Daoy (cell line): ENCODE results near the gene FMN2. TPM values are rescaled to one million over a fixed set of nuclear protein-coding genes. Genes with fewer than 3 reads are reported as not detected.

ENCODE experiments used
- DNase-seq: peaks from one replicate; pipeline ENCODE4 v3.0.0-alpha.2; 2015; ENCODE audit warnings: low read depth
- total RNA-seq: library from RNA; depleted of rRNA; stranded (reverse); fragments of >200 nt; shearing (Covaris generic); gene quantifications from 2 replicates; pipeline ENCODE4 v1.2.3, GENCODE V29; 2014

The FMN2 gene
- total RNA-seq, 1 experiment from 2014 or later: 1.1 TPM

GRCh38 chr1:240198376-240198775, 106.7 kb downstream of the FMN2 start:
- no peak for DNase-seq

DNA sequence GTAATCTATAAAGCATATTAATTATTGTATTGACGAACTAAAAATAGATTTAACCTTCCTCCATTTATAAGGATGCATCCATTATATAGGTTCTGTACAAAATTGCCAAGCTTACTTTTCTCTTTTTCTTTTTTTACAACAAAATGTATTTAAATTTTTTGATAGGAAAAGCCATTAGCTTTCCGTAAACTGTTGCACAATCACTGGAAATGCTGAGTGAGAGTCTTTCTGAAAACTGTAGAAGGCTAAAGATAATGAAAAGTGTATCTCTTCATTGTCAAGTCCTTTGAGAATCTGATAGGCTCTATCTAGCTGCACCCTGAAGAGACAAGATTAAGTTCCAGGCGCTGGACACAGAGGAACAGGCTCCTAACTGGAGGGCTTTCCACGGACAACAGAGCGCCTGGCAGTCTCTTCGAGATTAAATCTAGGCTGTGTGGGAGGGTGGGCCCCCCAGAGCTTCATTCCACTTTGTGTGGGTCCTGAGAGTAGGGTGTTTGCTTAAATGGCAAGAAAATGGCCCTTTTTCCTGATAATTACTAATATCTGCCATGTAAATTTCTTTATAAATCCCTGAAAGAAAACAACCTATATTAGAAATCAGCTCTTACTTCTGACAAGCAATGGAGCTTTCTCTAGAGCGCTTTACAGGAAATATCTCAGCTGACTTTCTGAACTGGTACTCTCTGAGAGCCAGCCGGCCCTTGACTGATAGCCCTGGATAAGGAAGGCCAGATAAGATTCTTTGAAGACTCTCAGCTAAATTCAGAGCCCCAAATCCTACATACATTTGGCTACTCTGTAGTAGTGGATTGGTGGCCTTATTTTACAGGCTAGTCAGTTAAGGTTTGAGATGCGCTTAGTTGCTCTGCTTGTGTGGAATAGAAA, 108.3 kb downstream of the FMN2 start:
- no peak for DNase-seq

DNA sequence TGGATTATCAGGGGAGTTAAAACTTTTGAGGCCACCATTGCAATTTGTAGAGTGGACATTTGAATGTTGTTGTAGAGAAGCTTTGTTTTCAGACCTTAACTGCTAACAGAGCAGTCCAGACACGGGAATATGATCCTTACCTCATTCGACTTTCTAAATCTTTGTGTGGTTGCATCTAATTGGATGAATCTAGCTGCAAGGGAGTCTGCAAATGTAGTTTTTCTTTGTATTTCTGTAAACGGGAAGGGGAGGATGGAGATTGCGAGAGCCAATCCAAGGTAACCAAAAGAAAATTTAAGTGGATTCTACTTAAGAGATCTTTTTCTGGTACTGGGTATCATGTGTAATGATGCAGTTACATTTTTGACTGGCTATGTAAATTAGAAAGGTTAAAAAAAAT, 110.2 kb downstream of the FMN2 start:
- DNase-seq: no peak

GRCh38 chr1:240207073-240207709, 115.5 kb downstream of the FMN2 start:
- no peak for DNase-seq

GRCh38 chr1:240210026-240210425, 118.3 kb downstream of the FMN2 start:
- DNase-seq: peak; percentile 40

DNA sequence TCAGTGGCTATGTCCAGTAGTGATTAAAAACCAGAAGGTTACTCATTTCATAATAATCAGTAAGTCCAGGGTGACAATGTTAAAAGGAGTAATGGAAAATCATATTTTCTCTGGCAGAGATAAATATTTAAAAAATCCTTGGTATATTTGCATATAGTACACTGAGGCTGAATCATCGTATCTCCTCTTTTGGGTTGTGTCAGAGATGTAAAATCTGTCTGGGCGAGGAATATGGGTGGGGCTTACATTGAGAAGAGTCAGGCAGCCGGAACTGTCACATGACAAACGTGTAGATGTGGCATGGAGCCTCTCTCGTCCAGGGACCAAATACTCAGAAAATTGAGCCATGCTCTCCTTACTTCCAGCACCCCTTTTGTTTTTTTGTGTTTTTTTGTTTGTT, 120.9 kb downstream of the FMN2 start:
- DNase-seq: no peak

GRCh38 chr1:240217403-240217802, 125.7 kb downstream of the FMN2 start:
- no peak for DNase-seq

DNA sequence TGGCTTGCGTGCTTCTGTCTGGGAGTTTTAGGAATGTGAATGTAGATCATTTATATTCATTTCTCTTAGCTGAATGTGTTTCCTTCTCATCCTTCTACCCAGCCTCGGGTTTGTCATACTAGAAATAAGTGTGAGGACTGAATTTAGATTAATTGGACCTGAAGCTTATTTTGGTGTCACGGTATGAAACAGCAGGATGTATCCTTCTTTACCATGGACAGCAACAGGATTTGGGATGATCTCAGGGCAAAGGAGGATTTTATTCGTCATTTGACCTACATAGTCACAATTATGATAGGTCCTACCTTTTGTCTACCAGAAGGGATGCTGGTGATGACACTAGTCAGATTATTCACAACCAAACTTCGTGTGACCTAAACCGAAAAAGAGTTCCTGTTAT, 127.4 kb downstream of the FMN2 start:
- DNase-seq: no peak

DNA sequence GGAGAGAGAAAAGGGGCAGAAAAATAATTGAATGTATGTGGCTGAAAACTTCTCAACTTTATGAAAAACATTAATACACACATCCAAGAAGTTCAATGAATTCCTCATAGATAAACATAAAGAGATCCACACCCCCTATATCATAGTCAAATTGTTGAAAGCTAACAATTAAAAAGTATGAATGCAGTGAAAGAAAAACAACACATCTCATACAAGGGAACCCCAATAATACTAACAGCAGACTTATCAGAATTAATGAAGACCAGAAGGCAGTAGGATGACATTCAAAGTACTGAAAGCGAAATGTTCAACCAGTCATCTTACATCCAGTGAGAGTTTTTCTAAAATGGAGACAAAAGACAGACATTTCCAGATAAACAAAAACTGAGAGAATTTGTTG, 134.4 kb downstream of the FMN2 start:
- no peak for DNase-seq

DNA sequence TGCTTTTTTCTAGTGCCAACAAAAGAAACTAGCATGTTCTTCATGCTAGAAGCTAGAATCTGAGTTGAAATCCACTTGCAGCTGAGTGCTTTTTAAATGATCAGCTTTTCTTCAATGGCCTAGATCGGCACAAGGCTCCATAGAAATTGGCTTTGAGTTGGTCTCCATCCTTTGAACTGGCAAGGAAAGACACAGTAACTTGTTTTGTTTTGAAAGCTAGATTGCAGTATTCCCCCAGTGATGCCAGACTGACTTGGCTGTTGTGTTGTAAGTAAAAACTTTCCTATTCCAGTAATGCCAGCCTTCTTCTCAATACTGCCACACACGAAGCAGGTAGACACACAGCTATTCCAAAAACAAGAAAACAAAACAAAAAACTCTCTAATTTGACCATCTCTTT, 139.1 kb downstream of the FMN2 start:
- no peak for DNase-seq

DNA sequence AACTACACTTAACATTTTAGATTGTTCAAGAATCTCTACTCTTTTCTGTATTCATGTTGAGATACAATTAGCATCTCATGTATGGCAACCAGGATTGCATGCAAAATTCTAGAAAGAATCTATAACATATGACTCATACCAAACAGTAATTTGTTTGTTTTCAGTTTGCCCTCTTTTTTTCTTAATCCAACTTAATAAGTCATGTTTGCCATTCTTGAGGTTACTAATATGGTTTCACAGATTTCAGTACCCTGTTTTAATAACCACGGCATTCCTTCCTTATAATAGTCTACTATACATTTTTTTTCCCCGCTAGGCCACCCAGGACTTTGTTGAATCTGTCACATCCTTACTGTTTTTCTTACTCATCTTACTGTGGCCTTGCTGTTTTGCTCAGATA, 140.8 kb downstream of the FMN2 start:
- DNase-seq: no peak

- peak; percentile 57 for DNase-seq
These were observed 143.0 kb downstream of the FMN2 start for GRCh38 chr1:240234485-240235210.

- DNase-seq: no peak
These were observed 144.0 kb downstream of the FMN2 start for GRCh38 chr1:240235521-240236288.

GRCh38 chr1:240237305-240237721, 145.6 kb downstream of the FMN2 start:
- DNase-seq: peak; percentile 35

DNA sequence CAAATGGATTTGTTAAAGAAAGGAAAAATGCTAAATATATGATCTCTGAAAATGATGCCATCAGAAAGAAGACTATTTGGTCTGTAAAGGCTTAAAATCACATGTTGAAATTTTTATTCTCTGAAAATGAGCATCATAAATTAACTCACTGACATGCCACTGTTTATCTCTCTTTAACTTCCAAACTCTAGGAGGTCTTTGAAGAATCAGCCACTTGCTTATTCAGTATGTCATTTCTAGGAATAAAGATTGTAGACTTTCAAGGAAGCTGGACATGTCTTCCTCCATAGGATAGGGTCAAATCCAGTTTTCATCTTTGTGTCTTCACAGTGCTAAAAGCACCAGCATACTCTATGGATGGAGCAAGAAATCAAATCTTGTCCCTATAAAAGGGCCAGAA, 147.6 kb downstream of the FMN2 start:
- no peak for DNase-seq

DNA sequence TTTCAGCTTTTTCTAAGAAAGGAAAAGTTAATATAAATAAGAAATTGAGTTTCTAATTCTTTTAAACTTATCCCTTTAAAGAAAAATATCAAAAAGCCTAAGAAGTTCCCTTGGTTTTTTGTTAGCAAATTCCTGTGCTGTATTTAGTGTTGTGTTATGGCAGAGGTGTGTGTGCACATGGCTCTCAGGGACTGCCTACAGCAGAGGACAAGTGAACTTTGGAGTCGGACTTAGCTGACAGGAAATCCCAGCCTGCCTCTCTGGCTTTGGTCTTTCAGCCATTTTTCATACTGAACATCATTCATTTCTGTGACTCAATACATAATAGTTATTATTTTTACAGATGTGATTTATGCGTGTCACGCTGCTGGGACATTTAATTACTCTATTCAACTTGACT, 149.6 kb downstream of the FMN2 start:
- DNase-seq: no peak

DNA sequence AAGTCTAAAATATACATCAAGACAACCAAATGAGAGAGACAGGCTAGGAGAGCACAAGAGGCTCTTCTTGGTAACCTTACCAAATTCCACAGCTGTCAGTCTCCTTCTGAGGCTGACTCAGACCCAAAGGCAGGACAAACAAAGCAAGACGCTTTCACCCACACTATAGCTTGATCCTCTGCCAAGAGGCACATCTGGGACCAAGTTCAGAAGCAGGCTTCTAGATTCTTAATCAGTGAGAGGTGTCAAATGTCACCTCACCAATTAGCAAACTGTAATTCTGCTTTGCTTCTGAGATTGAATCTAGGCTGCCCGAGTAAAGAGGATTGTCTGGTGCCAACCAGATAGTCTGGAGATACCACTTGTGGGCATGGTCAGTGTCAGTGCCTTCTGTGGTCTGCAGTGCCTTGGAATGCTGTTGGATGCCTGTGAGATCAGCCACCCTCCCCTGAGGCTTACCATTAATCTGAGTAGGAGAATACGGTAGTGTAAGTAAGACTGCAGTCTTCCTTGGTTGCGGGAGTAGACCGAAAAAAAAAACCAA, 151.0 kb downstream of the FMN2 start:
- peak; percentile 79 for DNase-seq

- peak; percentile 27 for DNase-seq
These were observed 153.4 kb downstream of the FMN2 start for GRCh38 chr1:240244968-240245628.

DNA sequence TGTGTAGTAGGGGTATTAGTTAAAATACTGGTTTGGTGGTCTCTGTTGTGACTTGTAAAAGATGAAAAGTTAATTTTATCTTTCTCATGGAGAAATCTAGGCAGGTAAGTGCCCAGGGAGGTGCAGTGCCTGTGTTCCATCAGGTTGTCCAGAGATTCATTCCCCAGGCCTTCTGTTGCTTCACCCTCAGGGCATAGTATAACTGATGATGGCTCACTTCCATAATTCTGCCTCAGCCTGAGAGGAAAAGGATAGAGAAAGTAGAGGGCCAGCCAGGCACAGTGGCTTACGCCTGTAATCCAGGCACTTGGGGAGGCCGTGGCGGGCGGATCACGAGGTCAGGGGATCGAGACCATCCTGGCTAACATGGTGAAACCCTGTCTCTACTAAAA, 153.9 kb downstream of the FMN2 start:
- peak; percentile 3 for DNase-seq

GRCh38 chr1:240247899-240248298, 156.2 kb downstream of the FMN2 start:
- no peak for DNase-seq

- DNase-seq: no peak
These were observed 162.3 kb downstream of the FMN2 start for GRCh38 chr1:240254006-240254405.
